Ascending aorta (tissue), 2 donors: ENCODE results near the gene RNF208. TPM values are rescaled to one million over a fixed set of nuclear protein-coding genes. Genes with fewer than 3 reads are reported as not detected.

ENCODE experiments used
- DNase-seq, 2 donors: peaks; one replicate each; pipeline ENCODE4 v3.0.0-alpha.2; 2019; ENCODE audit warnings: low spot score in 2 of 2
- H3K27ac ChIP-seq, 2 donors: fragments of 200-600 bp; sonication (generic); one replicate each; pipeline ENCODE4 v1.5.1; 2016 to 2017; ENCODE audit warnings: mild to moderate bottlenecking in 1 of 2
- H3K27me3 ChIP-seq: fragments of 200-600 bp; sonication (generic); one replicate; pipeline ENCODE4 v1.5.1; 2017
- H3K36me3 ChIP-seq, 2 donors: fragments of 200-600 bp; sonication (generic); one replicate each; pipeline ENCODE4 v1.5.1; 2016
- H3K4me1 ChIP-seq, 2 donors: fragments of 200-600 bp; sonication (generic); one replicate each; pipeline ENCODE4 v1.5.1; 2016 to 2017; ENCODE audit warnings: mild to moderate bottlenecking in 1 of 2
- H3K4me3 ChIP-seq, 2 donors: fragments of 200-600 bp; sonication (generic); one replicate each; pipeline ENCODE4 v1.5.1; 2016 to 2017; ENCODE audit warnings: mild to moderate bottlenecking in 1 of 2
- H3K9me3 ChIP-seq, 2 donors: fragments of 200-600 bp; sonication (generic); one replicate each; pipeline ENCODE4 v1.5.1; 2016
- CTCF ChIP-seq, 3 experiments: fragments of 200-600 bp in 2 of 3; fragments of 450-650 bp in 1 of 3; sonication (generic) in 2 of 3; IDR thresholded peaks; one replicate each; pipeline ENCODE4 v1.5.1; 2016 to 2019; ENCODE audit warnings: antibody characterized with exemption in 3 of 3, mild to moderate bottlenecking in 1 of 3, moderate library complexity in 1 of 3
- intact Hi-C: fragments of 100-400 bp; cut with DNase I; formaldehyde crosslinking; loops from one replicate; pipeline ENCODE4 v1.15.1; 2023
- total RNA-seq: library from RNA; depleted of rRNA; stranded (reverse); fragments of >200 nt; gene quantifications from one replicate; pipeline ENCODE4 v1.1.0, GENCODE V29; 2016

RNF208 gene
- total RNA-seq, 1 donor from 2014 or later = 6.7 TPM

- no peaks in the 10 kb centered on the region for H3K36me3 ChIP-seq
- H3K27me3 ChIP-seq = no peaks in the 10 kb centered on the region
- H3K4me1 ChIP-seq = peaks cover 5 to 19% of the 10 kb centered on the region in 2 donors
- H3K27ac ChIP-seq = no peak overlapping the region
- no peak for DNase-seq
- no peaks in the 10 kb centered on the region for H3K9me3 ChIP-seq
- no peak for TF ChIP-seq CTCF (IDR thresholded peaks at IDR 0.05)
- intact Hi-C loops = loop anchor here (10.0 kb wide), 1 partner anchor 426 kb away; the partner anchor contains the start of genes CCDC183 and TMEM141
- H3K4me3 ChIP-seq = no peak overlapping the region
Observed at GRCh38 chr9:137220317-137221094, 1.5 kb downstream of the RNF208 start.

GRCh38 chr9:137219757-137220316 lies 2.2 kb downstream of the RNF208 start:
- intact Hi-C loops = loop anchor here (10.0 kb wide), 1 partner anchor 425 kb away; the partner anchor contains the start of genes CCDC183 and TMEM141

GRCh38 chr9:137218754-137219271 lies 3.2 kb downstream of the RNF208 start:
- DNase-seq = no peak
- intact Hi-C loops = no loop called here
- Histone ChIP-seq H3K9me3 (no peaks in the 10 kb centered on the region), H3K27me3 (no peaks in the 10 kb centered on the region), H3K27ac (no peak overlapping the region), H3K36me3 (no peaks in the 10 kb centered on the region), H3K4me3 (no peak overlapping the region), H3K4me1 (peaks cover 5 to 14% of the 10 kb centered on the region in 2 donors)
- TF ChIP-seq CTCF (IDR thresholded peaks at IDR 0.05) = no peak

More at GRCh38 chr9:137219757-137220316, 2.2 kb downstream of the RNF208 start:
- TF ChIP-seq CTCF (IDR thresholded peaks at IDR 0.05) = no peak
- H3K4me1 ChIP-seq = peaks cover 5 to 19% of the 10 kb centered on the region in 2 donors
- no peak overlapping the region for H3K4me3 ChIP-seq
- no peaks in the 10 kb centered on the region for H3K27me3 ChIP-seq
- no peaks in the 10 kb centered on the region for H3K36me3 ChIP-seq
- H3K27ac ChIP-seq = no peak overlapping the region
- DNase-seq = no peak
- no peaks in the 10 kb centered on the region for H3K9me3 ChIP-seq

- no peaks in the 10 kb centered on the region for H3K27me3 ChIP-seq
- no peak for TF ChIP-seq CTCF (IDR thresholded peaks at IDR 0.05)
- no peak overlapping the region for H3K27ac ChIP-seq
- peak overlapping the region in 1 of 2 donors; percentile 30 for H3K4me3 ChIP-seq
- peaks cover 5 to 14% of the 10 kb centered on the region in 2 donors for H3K4me1 ChIP-seq
- no peaks in the 10 kb centered on the region for H3K36me3 ChIP-seq
- no peaks in the 10 kb centered on the region for H3K9me3 ChIP-seq
- DNase-seq = no peak
- intact Hi-C loops = no loop called here
Observed at GRCh38 chr9:137218212-137218753, 3.8 kb downstream of the RNF208 start.

- Histone ChIP-seq H3K27ac (no peak overlapping the region), H3K4me3 (peak overlapping the region in 1 of 2 donors; percentile 30), H3K27me3 (no peaks in the 10 kb centered on the region), H3K36me3 (no peaks in the 10 kb centered on the region), H3K4me1 (peaks cover 5 to 10% of the 10 kb centered on the region in 2 donors), H3K9me3 (no peaks in the 10 kb centered on the region)
- TF ChIP-seq CTCF (IDR thresholded peaks at IDR 0.05) = no peak
- no peak for DNase-seq
- intact Hi-C loops = no loop called here
Observed at GRCh38 chr9:137217276-137218211, 4.5 kb downstream of the RNF208 start.
